ENCODE results near the gene ETHE1. TPM values are rescaled to one million over a fixed set of nuclear protein-coding genes. Genes with fewer than 3 reads are reported as not detected.

Gene ETHE1
- total RNA-seq, 2 donors from 2014 or later, result 32.8 to 122 TPM

GRCh38 chr19:43460362-43461016, 66.5 kb downstream of the ETHE1 start:
- Histone ChIP-seq H3K9me3 (no peaks in the 10 kb centered on the region), H3K27ac (no peak overlapping the region), H3K27me3 (replicated peaks; ENCODE audit: insufficient read depth) (no peaks in the 10 kb centered on the region), H3K36me3 (no peaks in the 10 kb centered on the region), H3K4me1 (replicated peaks) (peaks cover 3% of the 10 kb centered on the region), H3K4me3 (no peak overlapping the region)
- no peak for DNase-seq (ENCODE audit: low spot score)
- WGBS, result 74% methylated on average over 16 of the region's 16 CpGs
- intact Hi-C loops (cut with DNase I), result loop anchor here (5.0 kb wide), 1 partner anchor 42 kb away; the partner anchor contains the start of gene PHLDB3
- no peak for TF ChIP-seq CTCF (IDR thresholded peaks at IDR 0.05)
- TF ChIP-seq POLR2A (IDR thresholded peaks at IDR 0.05), result no peak
- TF ChIP-seq POLR2AphosphoS5 (IDR thresholded peaks at IDR 0.05), result no peak

- Histone ChIP-seq H3K36me3 (no peaks in the 10 kb centered on the region), H3K27ac (peak overlapping the region; percentile 5 to 15), H3K9me3 (no peaks in the 10 kb centered on the region), H3K4me3 (no peak overlapping the region), H3K27me3 (replicated peaks; ENCODE audit: insufficient read depth) (no peaks in the 10 kb centered on the region), H3K4me1 (replicated peaks) (peaks cover 3% of the 10 kb centered on the region)
- DNase-seq (ENCODE audit: low spot score), result no peak
- WGBS, result 82% methylated on average over 4 of the region's 4 CpGs
- TF ChIP-seq POLR2AphosphoS5 (IDR thresholded peaks at IDR 0.05), result no peak
- no peak for TF ChIP-seq CTCF (IDR thresholded peaks at IDR 0.05)
- TF ChIP-seq POLR2A (IDR thresholded peaks at IDR 0.05), result no peak
- intact Hi-C loops (cut with DNase I), result no loop called here
Measured at GRCh38 chr19:43457809-43458208, 69.2 kb downstream of the ETHE1 start.

Other genes with a start within 250 kb of the ETHE1 start
- gene CD177, start 173.5 kb downstream of the ETHE1 start, total RNA-seq, result 100 to 1,000 TPM in 1 of 2 donors, 10 to 100 TPM in 1; 77.6 to 248 TPM
- 10 to 100 TPM in 1 of 2 donors, not detected in 1; 26.0 TPM for gene TEX101, start 112.3 kb downstream of the ETHE1 start, total RNA-seq
- gene LYPD3, start 61.6 kb downstream of the ETHE1 start, total RNA-seq, result 10 to 100 TPM in 1 of 2 donors, 1 to 10 TPM in 1; 9.8 to 27.6 TPM
- gene PHLDB3, start 22.5 kb downstream of the ETHE1 start, total RNA-seq, result 10 to 100 TPM; 43.5 to 54.5 TPM
- 1 to 10 TPM in 1 of 2 donors, not detected in 1; 2.0 TPM for gene ZNF575, start 6.0 kb upstream of the ETHE1 start, total RNA-seq
- 10 to 100 TPM; 25.8 to 52.5 TPM for gene XRCC1, start 48.3 kb upstream of the ETHE1 start, total RNA-seq
- gene PINLYP, start 48.6 kb upstream of the ETHE1 start, total RNA-seq, result 1 to 10 TPM; 4.8 to 7.8 TPM
- gene IRGQ, start 68.9 kb upstream of the ETHE1 start, total RNA-seq, result 10 to 100 TPM; 28.3 to 30.4 TPM
- 10 to 100 TPM; 25.1 to 30.6 TPM for gene ZNF576, start 69.4 kb upstream of the ETHE1 start, total RNA-seq
- under 1 TPM; 0.28 to 0.59 TPM for gene SRRM5, start 84.9 kb upstream of the ETHE1 start, total RNA-seq
- 100 to 1,000 TPM in 1 of 2 donors, 10 to 100 TPM in 1; 51.7 to 108 TPM for gene ZNF428, start 92.4 kb upstream of the ETHE1 start, total RNA-seq
- 10 to 100 TPM; 21.1 to 49.4 TPM for gene CADM4, start 112.6 kb upstream of the ETHE1 start, total RNA-seq
- 10 to 100 TPM in 1 of 2 donors, 1 to 10 TPM in 1; 6.9 to 40.9 TPM for gene PLAUR, start 143.0 kb upstream of the ETHE1 start, total RNA-seq
- 10 to 100 TPM in 1 of 2 donors, not detected in 1; 15.7 TPM for gene IRGC, start 188.9 kb upstream of the ETHE1 start, total RNA-seq
- 10 to 100 TPM; 22.9 to 45.1 TPM for gene SMG9, start 227.8 kb upstream of the ETHE1 start, total RNA-seq